HG03196 (cell line): ENCODE measurements around the gene SIX2.
"Not testable (repeated sequence)": the region's sequence is repeated elsewhere in the genome, so short reads cannot be mapped to it uniquely, and the experiment has no call there.

Source experiments
- ATAC-seq: cut with Tn5 transposase; IDR thresholded peaks from one replicate; pipeline ENCODE4 v1.9.1; 2021; ENCODE audit not compliant: unreplicated experiment

The SIX2 gene

GRCh38 chr2:45009303-45009927 is at the start of gene SIX2:
TSS of gene SIX2 (minus strand) at chr2:45009452. CDS start at chr2:45009110, 342 bp downstream.
- no peak for ATAC-seq

GRCh38 chr2:45055162-45055605 is 45.9 kb upstream of the SIX2 start:
- ATAC-seq = no peak

- ATAC-seq = no peak
These were observed 44.7 kb upstream of the SIX2 start for GRCh38 chr2:45053966-45054365.

- no peak for ATAC-seq
These were observed 43.2 kb upstream of the SIX2 start for GRCh38 chr2:45052388-45052928.

- ATAC-seq = no peak
These were observed 40.5 kb upstream of the SIX2 start for GRCh38 chr2:45049569-45050336.

- no peak for ATAC-seq
These were observed 38.0 kb upstream of the SIX2 start for GRCh38 chr2:45047301-45047700.

- ATAC-seq = no peak
These were observed 37.5 kb upstream of the SIX2 start for GRCh38 chr2:45046786-45047185.

GRCh38 chr2:45045706-45046105 is 36.5 kb upstream of the SIX2 start:
- ATAC-seq = no peak

GRCh38 chr2:45044916-45045315 is 35.7 kb upstream of the SIX2 start:
- no peak for ATAC-seq

- ATAC-seq = no peak
These were observed 33.9 kb upstream of the SIX2 start for GRCh38 chr2:45043174-45043573.

- ATAC-seq = no peak
These were observed 33.1 kb upstream of the SIX2 start for GRCh38 chr2:45042401-45042800.

- no peak for ATAC-seq
These were observed 31.5 kb upstream of the SIX2 start for GRCh38 chr2:45040786-45041185.

GRCh38 chr2:45039804-45040203 is 30.6 kb upstream of the SIX2 start:
- ATAC-seq = not testable (repeated sequence)

- not testable (repeated sequence) for ATAC-seq
These were observed 29.6 kb upstream of the SIX2 start for GRCh38 chr2:45038861-45039260.

GRCh38 chr2:45033302-45033701 is 24.1 kb upstream of the SIX2 start:
- ATAC-seq = no peak

- ATAC-seq = no peak
These were observed 21.8 kb upstream of the SIX2 start for GRCh38 chr2:45031028-45031427.

GRCh38 chr2:45030553-45030952 is 21.3 kb upstream of the SIX2 start:
- no peak for ATAC-seq

- no peak for ATAC-seq
These were observed 20.0 kb upstream of the SIX2 start for GRCh38 chr2:45029215-45029614.

- no peak for ATAC-seq
These were observed 19.0 kb upstream of the SIX2 start for GRCh38 chr2:45028276-45028675.

- no peak for ATAC-seq
These were observed 17.7 kb upstream of the SIX2 start for GRCh38 chr2:45026924-45027450.

- no peak for ATAC-seq
These were observed 15.5 kb upstream of the SIX2 start for GRCh38 chr2:45024600-45025291.
